NCI-H526 treated with DMSO at 0.1 percent for 48 hours (cell line): ENCODE data around the gene TMEM115.

Experiments
- DNase-seq: peaks from one replicate; lab custom pipeline; 2025; lab: John Stamatoyannopoulos, UW

The TMEM115 gene, protein sequence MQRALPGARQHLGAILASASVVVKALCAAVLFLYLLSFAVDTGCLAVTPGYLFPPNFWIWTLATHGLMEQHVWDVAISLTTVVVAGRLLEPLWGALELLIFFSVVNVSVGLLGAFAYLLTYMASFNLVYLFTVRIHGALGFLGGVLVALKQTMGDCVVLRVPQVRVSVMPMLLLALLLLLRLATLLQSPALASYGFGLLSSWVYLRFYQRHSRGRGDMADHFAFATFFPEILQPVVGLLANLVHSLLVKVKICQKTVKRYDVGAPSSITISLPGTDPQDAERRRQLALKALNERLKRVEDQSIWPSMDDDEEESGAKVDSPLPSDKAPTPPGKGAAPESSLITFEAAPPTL

DNA sequence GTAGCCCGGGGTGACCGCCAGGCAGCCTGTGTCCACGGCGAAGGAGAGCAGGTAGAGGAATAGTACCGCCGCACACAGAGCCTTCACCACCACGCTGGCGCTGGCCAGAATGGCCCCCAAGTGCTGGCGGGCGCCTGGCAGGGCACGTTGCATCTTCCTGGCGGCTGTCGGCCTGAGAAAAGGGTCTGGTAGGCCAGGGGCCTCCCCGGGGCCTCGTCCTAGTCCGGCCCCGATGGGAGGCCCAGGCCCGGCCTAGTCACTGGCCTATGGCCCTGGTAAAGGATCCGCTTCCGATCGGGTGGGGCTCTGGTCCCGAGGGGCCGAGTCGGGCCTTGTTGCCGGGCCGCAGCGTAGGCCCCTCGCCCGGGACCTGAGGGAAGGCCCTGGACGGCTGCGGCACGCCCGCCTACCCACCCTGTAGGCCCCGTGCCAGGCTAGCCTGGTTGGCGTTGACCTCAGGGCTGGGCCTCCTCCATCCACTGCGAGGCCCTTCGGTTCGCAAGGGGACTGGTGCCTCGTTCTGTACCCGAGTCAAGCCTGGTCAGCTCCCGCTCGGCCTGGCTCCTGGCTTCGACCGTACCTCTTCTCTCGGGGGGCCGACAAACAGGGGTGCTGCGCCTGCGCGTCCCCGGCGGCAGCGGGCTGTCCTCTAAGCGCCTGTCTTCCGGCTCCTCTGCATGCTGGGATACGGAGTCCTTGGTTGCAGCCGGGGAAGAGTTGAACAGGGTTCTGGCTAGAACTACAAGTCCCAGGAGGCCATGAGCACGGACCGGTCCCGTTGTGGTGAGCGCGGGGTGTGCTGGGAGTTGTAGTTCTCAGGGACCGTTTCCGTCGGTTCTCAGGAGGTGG, at the start of gene TMEM115:
Gene TMEM115, minus strand, starts transcription at position 611 of the 849 bp plus-strand sequence. Its CDS starts 458 bp downstream, at position 153.
- DNase-seq: peak; percentile 98

DNA sequence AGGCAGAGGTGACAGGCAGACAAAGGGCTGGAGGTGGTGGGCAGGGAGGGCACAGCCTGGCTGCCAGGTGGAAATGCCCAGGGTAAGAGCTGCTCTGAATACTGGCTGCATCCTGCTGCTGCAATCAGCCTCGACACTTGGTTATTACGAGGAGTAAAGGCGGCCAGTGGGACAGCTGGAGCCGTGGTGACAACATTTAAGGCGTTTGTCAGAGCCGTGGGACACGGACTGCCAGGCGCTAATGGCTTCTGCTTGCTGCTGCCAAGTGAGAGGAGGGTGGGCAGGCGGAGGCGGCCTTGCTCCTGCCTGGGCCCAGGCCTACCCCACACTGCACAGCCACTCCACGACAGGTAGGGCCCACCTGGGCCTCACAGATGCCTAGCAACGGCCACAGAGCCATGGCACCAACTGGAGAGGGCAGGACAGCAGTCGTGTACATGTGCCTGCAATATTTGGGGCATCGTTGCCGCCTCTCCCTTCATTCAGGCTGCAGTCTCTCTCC, 49.2 kb upstream of the TMEM115 start:
- no peak for DNase-seq

GRCh38 chr3:50406487-50406886, 47.2 kb upstream of the TMEM115 start:
- no peak for DNase-seq

DNA sequence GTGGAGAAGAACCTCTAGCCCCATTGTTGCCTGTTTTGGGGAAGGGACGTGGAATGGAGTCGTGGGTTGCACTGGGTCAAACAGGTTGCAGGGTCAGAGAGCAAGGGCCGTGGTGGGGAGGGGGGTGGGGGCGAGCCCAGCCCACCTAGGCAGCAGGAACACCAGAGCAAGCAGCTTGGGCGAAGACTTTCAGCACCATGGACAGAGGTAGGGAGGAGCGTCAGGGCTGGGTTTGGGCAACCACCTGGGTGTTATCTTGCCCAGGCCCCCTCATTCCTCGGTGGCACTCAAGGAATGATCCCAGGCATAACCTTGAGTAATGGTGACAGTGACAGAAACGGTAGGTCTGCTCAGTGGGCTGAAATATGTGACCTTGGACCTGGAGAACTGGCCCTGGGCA, 45.9 kb upstream of the TMEM115 start:
- DNase-seq: no peak

- DNase-seq: no peak
Observed at GRCh38 chr3:50401978-50402595, 42.8 kb upstream of the TMEM115 start.

GRCh38 chr3:50396502-50396901, 37.2 kb upstream of the TMEM115 start:
- DNase-seq: no peak

GRCh38 chr3:50395070-50395860, 35.9 kb upstream of the TMEM115 start:
- no peak for DNase-seq

GRCh38 chr3:50393061-50393460, 33.7 kb upstream of the TMEM115 start:
- DNase-seq: no peak

DNA sequence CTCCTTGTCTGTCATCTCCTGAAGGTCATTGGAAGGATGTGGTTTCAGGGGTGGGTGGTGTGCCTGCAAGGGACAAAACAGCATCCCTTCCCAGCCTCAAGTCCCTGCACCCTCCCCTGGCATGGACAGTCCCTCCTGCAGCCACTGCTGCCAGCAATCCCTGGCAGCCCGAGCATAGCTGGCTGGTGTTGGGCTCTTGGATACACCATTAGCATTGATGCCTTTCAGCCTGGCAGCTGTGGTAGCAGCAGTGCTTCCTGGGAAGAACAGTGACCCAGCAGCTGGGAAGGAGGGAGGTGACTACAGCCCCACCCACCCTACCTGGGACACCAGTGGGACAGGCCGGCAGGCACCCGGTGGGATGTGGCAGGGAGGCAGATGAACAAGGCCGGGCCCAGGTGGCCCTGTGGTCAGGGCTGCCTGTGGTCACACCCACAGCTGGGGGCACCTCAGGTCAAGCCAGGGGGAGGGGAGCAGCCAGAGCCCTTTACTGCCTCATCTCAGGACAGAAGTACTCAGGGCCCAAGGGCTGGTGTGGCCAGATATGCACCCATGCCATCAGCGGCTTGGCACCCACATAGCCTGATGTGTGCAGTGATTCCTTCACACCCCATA, 32.9 kb upstream of the TMEM115 start:
- DNase-seq: no peak

DNA sequence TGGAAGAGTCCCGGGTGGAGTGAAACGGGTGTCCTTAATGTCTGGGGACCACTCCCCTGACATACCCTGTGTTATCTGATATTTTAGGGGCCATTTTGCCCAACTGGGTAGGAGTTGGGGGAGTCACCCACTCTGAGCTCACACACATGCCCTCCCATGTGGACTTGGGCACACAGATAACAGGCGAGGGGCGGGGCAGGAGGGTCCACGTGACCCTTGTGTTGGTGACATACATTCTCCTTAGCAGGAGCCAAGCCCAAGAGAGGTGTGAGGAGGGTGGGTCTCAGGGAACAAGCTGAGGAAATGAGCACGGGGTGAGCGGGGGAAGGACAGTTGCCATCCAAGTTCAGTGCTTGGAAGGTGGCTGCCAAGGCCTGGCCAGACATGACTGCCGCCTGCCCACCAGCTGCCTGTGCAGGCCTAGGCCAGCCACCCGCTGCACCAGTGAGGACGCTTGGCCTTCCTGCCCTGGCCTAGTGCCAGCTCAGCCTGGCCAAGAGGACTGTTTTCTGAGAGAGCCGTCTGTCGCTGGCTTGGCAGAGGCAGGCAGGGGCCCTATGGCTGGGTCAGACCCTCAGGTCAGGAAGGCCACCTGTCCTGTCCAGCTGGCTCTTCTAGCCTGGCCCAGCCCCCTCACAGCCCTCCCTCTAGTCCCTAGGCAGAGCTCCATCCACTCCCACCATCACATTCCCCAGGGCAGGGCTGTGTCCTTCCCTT, 31.3 kb upstream of the TMEM115 start:
- DNase-seq: no peak

DNA sequence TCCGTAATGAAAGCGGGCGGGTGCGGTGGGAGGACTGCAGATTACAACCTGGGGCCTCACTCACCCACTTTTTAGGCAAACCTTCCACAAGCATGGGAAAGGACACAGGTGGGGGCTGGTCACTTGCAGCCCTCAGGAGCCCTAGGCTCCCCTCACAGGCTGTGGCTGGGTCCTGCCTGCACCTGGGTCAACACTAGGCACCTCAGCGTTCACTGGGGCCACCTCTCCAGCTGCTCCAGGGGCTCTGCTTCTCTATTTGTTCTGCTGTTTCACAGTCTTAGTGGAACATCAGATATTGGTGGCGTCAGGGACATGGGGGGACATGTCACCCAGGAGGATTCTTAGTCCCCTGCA, 30.1 kb upstream of the TMEM115 start:
- no peak for DNase-seq

DNA sequence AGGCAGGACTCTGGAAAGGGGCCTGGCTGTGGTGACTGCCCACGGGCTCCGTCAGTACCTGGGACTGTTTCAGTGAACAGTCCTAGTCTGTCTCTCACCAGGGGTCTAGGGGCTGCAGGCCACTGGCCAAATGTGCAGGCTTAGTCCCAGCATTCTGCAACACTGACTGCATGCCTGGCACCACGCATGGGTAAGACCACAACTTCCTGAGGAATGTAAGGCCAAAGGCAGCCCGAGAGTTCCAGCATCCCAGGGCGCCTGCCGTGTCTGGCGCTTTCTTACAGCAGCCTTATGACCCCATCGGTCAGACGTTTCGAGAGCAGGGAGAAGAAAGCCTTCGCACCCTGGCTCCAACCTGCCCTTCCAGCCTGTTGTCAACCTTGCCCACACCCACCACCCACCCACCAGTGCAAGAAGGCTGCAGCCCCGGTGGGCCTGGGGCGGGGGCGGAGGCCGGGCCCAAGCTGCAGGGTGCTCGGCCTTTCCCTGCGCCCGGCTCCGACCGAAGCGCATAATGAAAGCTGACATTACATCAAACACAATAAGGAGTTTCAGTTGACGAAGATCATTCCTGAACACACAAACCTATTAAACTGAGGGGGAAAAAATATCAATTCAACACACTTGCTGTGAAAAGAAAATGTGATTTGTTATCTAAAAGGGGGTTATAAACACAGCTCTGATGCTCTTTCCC, 29.5 kb upstream of the TMEM115 start:
- no peak for DNase-seq

DNA sequence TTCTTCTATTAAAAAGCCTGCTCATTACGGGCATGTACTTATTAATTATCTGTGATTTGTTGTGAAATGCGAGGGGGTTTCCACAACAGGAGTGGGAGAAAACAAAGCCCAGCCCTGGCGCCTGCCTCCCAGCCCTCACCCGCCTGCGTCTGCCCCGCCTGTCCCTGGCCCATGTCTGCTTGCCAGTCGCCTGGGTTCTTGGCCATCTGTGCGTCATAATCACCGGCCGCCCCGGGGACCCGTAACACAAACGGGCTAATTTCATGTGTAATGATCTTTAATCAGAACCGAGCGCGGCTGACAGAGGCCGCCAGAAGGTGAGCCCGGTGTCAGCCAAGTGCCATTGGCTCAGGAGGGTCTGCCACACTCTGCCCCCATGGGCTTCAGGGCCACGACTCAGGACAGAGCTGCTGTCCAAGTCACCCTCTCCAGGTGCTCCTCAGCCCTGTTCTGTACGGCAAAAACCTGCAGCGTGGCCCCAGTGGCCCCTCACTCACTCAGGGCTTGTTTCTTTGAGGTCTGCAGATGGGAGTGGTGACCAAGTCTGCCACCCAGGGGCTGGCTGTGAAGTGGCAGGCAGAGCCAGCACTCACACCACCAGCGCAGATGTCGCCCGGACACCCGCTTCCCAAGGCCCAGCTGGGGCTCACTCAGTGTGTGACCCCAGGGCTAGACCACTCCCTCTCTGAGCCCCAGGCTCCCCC, 28.8 kb upstream of the TMEM115 start:
- DNase-seq: no peak

DNA sequence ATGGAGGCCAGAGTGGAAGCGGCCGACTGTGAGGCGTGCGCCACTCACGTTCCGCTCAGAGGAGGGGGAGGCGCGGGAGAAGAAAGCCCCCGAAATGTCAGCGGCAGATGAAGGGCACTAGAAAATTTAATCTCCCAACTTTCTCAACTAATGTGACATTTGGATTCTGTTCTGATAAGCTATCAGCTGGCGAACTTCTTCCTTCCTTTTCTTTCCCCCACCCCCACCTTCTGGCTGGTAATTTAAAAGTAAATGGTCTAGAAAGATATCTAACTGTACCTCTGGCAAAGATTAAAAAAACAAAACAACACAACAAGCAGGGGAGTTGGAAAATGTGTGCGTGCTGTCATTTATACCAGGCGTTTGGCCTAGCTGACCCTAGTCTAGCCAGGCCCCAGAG, 26.4 kb upstream of the TMEM115 start:
- DNase-seq: no peak

DNA sequence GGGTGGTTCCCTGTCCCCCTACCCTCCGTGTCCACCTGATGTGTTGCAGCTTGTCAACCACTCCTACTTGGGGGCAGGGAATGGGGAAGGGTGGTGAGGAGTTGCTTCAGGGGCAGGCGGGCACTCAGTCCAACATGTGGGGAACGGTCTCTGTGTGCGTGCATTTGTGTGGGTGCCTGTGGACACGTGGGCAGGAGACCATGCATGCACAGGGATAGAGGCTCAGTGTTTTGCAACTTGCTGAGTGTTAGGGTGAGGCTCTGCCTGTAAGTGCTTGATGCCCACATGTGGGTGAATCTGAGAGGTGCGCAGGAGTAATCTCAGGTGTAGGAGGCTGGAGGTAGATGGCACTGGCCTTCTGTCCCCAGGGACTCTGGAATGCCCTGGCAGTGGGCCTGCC, 24.4 kb upstream of the TMEM115 start:
- DNase-seq: no peak

- DNase-seq: no peak
Observed at GRCh38 chr3:50382722-50383121, 23.4 kb upstream of the TMEM115 start.

DNA sequence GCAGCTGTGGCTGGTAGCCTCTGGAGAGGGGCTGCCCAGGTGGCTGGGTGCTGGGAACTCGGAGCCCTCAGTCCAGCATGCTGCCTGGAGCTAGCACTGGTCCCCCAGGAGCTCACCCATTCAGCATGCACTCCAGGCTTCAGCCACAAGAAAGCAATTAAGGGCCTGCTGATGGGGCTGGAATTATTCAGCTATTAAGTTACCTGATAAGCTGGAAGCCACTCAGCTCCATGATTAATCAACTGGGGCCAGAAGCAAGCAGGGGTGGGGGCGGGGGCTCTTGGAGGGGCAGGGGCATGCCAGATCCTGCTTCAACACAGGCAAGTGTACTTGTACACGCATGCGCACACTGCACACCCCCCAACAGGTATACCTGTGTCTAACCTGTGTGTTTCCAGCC, 22.1 kb upstream of the TMEM115 start:
- DNase-seq: no peak

- no peak for DNase-seq
Observed at GRCh38 chr3:50380405-50381085, 21.2 kb upstream of the TMEM115 start.

DNA sequence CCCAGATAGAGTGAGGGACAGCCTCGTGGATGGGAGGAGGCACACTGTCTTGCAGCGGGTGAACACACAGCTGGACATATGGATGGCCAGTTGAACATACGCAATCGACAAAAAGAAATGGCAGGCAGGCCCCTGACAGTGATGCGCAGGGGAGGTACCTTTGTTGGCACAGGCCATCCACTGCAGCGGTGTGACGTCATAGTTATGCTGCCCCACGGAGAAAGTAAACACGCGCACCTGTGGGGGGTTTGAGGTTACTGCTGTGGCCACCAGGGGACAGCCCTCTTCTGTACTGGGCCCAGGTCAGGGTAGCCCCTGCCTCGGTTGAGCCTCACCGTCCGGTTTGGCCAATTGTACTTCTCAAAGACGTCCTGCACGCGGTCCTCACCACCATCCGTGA, 19.4 kb upstream of the TMEM115 start:
- no peak for DNase-seq
